HUDEP-2 (cell line): ENCODE measurements around the gene BTBD7.
A peak's percentile ranks its signal among the peaks of the same experiment; 100 is the strongest.
"Not testable (repeated sequence)": the region's sequence is repeated elsewhere in the genome, so short reads cannot be mapped to it uniquely, and the experiment has no call there.

Experiments used
- DNase-seq, 76 experiments: peaks; one replicate each; lab custom pipeline; 2025; ENCODE audit not compliant: unreplicated experiment in 76 of 76; lab: John Stamatoyannopoulos, UW

The BTBD7 gene

DNA sequence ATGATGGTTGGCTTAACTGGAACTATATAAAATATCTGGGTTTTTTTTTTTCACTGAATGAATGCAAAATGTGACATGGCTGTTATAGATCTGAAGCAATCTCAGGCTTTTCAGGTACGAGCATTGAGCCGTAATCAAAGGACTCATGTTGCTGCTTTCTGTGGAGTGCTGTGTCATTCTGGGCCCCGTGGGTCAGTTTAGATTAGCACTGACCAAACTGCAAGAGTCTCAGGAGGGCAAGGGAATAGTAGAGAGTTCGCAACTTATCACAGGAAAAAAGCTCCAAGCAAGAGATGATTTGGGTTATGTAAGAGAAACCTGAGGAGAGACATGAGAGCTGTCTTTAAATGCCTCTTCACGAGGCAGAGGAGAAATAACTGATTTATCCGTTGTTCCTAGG, 66.7 kb downstream of the BTBD7 start:
- DNase-seq: no peak

DNA sequence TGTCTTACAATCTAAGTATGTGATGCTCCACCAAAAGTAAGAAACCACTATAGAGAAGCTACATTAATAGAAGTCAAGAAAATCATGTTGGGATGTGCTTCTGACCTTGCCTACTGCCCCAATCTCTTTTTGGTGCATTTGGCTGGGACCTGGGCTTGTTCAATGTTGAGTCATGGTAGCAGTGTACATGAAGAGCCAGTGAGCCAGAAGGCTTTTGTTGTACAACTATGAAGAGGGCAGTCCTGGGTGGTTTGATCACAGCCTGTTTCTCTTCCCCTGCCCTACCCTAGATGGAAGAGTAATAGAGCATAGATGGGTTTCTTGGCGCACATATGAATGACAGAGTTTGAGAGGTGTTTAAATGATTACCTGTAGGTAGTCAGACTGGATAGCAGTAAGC, 69.4 kb downstream of the BTBD7 start:
- no peak for DNase-seq

DNA sequence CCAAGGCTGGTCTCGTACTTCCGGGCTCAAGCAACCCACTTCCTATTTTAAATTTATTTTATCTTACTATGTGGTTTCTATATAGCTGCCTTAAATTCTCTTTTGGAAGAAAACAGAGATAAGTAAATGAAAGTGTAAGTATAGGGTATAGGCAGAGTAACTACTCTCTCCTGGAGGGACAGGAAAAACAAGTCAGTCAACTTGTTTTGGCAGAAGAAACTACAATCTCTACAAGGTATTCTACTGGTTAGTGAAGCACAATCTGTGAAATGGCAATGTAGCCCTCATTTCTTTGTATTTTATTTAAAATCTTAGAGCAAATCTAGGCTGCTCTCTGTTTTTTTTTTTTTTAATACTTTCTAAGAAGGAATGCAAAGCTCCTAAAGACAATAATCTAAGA, 70.4 kb downstream of the BTBD7 start:
- DNase-seq: no peak

DNA sequence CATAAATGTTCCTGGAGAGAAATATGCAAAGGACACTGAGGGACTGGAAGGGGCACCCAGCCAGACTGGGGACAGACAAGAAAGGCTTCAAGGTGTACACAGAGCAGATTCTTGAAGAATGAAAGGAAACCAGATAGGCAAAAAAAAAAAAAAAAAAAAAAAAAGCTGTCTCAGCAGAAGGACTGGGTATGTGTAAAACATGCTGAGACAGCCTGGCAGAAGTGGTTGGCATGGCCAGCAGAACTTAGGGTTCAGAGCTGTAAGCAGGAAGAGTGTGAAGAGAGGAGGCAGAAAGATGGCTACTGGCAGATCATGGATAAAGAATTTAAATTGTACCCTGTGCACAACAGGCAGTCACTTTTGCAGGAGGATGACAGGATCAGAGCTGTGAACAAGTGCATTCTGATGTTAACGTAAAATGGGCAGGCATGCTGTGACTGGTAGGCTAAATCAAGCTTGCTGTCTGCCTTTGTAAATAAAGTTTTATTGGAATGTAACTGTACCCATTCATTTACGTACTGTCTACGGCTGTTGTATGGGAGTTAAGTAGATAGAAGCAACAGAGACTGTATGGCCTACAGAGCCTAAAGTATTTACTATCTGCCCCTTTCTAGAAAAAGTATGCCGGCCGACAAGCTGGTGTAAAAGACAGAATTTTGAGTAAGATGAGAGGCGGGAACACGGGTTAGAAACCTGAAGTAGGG, 83.6 kb downstream of the BTBD7 start:
- no peak for DNase-seq

DNA sequence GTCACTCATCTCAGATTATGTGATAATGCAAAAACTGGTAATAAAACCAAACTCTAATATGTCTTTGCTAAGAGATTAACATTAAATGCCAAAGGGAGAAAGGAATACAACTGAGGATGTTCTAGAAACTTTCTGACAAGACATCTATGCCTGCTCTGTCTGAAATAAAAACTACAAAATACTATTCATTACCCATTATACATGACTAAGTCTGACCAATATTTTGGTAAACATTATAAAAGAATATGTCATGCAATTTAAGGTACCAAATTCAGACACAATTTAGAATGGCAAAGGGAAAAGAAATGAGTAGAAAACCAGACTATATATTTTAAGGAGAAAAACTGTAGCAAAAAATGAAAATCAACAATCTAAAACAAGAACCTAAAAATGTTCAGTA, 86.3 kb downstream of the BTBD7 start:
- no peak for DNase-seq

DNA sequence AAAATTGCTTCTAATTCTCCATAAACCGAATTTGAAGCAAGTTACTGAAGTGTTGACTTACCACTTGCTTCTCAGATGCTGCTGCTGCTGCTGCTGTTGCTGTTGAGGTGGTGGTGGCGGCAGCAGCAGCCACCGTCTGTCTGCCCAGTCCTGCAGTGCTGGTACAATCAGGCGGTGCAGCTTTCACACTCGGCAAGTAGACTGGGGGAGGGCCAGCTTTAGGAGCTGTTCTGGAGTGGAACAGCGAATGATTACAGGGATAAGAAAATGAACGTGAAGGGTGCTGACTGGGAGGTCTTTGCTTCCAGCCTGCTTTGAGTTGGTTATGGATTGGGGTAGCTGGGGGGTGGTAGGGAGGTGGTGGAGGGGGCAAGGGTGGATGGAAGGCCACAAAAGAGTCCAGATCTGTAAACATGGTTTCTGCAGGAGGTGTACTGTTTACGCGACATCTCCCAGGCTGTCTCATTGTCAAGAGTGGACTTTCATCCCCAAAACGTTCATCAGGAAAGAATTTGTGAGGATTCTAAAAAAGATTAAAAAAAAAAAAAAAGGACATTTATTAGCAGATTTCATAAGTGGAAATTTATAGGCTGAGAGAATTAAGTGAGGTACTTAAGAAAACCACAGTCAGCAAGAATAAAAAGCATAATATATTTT, 86.9 kb downstream of the BTBD7 start:
- no peak for DNase-seq

DNA sequence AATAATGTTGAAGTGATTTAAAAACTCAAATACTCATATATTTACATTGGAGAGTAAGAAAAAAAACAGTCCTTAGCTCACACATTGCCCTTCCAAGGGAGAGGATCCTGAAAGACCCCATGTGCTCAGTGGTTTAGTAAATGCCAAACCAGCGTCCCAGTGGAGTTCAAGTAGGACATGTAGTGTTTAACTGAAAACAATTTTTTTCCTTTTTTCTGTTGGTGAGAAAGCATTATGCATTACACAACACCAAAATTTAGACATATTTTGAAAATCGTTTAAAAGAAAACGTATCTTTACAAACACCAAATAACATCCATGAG, 92.2 kb downstream of the BTBD7 start:
- DNase-seq: no peak

DNA sequence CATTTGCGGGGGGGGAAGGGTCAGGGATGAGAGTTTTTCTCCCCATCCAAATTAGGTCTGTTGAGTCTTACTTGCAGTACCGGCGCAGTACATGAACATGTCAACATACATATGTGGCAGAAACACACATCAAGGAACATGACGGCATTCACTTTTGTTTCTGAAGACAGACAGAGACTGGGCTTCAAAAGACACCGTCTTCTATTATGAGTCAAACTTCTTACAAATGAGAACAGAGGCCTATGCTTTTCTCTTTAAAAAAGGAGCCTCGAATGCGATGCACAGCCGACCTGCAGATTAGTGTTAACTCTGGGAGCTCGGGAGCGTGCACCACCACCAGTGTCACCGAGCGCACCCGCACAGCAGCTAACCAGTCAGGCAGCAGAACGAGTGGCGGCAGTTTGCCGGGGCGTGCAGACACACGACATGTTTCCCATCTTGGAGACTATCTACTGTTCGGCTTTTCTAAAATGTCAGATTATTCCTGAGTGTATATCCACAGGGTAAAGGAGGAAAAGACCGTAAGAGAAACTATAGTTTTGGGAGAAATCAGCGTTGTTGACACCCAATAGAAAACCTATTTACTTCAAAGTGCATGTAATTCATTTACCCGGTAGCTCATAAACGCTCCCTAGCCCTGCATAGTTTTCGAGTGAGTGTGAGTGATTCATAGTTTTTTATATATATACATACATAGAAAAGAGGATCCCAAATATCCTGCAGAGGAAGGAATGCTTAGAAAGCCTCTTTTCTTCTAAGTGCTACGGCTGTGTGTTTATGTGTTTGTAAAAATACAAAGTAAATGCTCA, 92.8 kb downstream of the BTBD7 start:
- no peak for DNase-seq

DNA sequence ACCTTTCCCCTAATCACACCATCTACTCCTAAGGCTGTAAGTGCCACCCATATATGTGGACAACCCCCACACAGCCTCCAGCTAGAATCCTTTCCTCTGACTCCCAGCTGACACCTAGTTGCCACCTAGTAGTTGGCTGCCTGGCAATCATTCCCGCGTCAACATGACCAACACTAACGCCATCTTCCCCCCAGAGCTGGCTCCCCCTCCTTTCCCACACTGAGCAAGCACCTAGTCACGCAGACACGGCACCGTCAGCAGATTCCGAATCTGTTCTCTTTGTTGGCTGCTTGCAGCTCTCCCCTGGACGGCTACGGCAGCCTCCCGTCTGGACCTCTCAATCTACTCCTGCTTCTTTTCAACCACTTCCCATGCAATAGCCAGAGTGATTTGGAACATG, 98.0 kb downstream of the BTBD7 start:
- DNase-seq: no peak

DNA sequence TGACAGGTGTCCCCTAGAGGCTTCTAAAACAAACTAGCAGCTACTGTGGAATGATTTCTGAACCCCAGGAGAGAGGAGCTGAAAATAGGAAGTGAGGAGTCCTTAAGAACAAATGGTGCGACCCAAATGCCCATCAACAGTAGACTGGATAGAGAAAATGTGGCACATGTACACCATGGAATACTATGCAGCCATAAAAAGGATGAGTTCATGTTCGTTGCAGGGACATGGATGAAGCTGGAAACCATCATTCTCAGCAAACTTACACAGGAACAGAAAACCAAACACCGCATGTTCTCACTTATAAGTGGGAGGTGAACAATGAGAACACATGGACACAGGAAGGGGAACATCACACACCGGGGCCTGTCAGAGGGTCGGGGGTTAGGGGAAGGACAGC, 99.8 kb downstream of the BTBD7 start:
- not testable (repeated sequence) for DNase-seq

DNA sequence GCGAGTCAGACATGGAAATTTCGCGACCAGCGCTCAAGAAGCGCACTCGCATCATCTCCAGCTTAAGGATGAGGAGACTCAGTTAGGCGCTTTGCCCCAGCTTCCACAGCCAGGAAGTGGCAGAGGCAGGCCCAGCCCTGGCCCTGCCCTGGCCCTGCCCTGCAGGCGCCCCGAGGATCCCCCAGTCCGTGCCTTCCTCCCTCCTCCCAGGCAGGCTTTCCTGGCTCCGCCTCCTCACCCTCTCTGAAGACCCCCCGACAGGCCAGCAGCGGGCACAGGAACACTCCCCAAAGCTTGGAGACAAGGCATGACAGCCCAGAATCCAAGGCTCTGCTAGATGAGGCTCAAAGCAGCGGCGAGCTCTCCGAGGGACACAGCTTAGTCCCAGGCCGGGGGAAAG, 100.7 kb downstream of the BTBD7 start:
- DNase-seq: no peak

DNA sequence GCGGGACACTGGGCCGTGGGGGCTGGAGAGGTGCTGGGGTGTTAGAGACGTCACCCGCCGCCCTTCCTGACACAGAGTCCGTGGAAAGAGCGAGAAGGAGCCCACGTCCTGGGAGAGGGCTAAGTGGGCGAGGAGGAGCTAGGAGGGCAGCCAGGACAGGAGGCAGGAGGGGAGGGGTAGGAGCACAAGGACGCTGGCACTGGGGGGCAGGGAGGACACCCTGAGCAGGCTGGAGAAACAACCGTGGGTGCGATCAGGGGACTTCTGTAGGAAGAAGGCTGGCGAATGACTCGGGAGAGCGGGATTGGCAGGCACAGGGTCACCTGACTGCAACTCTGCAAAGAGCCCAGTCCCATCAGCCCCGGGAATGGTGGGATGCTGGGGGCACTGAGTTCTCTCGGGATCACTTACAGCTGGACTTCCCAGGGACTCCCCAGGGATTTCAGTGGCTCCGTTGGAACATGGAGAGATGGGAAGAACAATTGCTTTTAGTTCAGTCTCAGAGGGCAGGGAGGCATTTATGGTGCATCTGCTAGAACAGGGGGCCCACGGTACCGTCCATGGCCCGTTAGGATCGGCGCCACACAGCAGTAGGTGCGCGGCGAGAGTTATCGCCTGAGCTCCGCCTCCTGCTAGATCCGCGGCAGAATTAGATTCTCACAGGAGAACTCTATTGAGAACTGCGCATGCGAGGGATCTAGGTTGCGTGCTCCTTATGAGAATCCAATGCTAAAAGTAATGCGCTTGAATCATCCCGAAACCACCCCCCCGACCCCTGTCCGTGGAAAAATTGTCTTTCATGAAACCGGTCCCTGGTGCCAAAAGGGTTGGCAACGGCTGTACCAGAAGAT, 101.5 kb downstream of the BTBD7 start:
- no peak for DNase-seq

DNA sequence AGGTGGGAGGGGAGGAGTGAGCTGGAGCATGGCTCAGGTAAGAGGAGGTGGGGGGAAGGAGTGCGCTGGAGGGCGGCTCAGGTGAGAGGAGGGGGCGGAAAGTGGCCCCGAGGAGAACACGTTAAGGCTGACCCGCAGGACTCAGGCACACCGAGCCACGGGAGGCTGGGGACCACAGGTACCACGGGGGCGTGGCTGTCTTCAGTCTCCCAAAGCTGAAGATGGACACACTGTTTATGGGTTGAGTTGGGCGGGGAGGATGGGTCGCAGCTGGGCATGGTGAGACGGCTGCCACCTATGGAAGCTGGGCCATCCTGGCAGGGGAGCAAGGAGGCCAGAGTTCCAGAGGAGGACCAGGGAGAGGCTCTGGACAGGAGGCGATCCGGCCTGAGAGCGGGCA, 102.3 kb downstream of the BTBD7 start:
- DNase-seq: no peak

DNA sequence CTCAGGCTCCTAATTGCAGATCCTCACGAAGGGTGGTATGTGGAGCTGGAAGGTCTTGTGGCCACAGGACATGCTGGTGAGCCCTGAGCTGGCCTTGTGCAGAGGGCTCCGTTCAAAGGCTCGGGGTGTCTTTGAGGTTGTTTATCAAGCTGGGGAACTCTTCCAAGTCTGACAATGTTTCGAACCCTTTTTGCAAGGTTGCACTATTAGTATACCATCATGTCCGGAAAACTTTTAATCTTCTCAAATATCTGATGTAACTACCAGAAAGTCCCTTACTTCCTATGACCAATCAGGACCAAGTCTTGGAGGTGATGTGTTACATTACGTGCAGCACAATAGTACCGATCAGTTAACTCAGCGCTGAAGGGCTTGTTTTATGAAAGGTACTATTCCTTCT, 104.3 kb downstream of the BTBD7 start:
- DNase-seq: no peak

DNA sequence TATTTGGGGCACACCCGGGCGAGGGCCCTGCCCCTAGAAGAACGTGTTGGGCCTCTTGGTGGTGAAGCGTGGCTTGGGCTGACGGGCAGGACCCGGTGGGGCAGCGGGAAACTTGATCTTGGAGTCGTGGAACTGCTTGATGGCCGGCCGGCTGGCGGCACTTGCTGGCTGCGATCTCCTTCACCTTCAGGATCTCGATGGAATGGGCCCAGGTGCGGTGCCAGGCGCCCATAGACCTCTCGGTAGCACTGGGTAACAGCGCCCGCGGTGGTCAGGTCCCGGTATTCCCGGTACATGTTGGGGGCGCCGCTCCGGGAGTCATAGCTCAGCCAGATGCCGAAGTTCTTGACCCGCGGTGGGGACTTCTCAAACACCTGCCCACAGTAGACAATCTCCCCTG, 109.3 kb downstream of the BTBD7 start:
- DNase-seq: no peak

DNA sequence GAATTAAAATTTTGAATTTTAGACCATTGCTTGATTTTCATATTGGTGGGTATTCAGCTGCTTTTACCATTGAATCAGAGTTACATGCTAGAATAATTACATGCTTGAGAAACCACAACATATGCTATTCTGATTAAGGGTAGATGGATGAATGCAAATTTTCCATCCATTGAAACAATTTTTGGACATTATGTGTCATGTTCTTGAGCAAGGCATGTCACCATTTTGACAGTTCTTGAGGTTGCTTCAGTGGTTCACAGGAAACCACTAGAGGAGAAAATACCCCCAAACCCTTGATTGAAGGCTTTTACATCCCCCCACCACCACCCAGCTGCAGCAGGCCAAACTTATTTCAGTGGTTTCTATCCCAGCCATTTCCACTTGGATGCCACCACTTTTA, 112.3 kb downstream of the BTBD7 start:
- DNase-seq: no peak

DNA sequence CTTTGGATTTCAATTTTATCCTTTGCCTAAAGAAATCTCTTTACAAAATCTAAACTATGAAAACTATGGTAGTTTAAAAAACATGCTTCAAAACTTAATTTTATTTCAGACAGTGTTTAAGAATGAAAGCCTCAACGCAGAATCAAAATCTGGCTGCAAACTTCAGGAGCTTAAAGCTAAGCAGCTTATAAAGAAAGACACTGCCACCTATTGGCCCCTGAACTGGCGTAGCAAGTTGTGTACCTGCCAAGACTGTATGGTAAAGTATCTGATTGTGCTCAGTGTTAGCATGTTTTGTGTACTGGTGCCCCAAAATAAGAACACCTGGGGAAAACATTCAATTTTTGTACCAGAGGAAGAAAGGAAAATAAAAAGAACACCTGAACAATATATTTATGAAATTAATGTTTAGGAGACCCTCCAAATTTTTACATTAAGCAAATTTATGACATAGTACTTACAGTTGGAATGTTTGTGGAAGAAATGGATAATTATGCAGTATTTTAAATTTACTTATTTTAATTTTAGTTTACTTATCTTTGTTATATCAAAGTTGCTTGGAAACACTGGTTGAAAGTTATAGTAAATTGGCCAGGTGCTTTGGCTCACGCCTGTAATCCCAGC, 113.6 kb downstream of the BTBD7 start:
- DNase-seq: peak in 48 of 76 experiments; percentile 5 to 60 (median 28)

DNA sequence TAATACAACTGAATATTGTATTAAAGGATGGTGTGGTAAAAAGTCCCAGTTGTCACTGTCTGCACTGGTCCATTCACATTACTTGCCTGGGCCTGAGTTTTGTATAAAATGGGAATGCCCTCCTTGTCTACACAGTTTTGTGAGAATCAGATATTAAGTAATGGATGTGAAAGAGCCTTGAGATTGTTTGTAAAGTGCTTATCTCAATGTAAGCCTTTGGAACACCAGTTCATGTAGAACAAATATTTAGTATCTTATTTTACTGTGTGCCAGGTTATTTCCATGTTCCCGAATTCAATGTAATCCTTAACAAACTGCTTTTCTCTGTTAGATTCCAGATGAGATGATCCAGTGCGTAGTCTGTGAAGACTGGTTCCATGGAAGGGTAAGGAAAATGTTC, 118.2 kb downstream of the BTBD7 start:
- no peak for DNase-seq

DNA sequence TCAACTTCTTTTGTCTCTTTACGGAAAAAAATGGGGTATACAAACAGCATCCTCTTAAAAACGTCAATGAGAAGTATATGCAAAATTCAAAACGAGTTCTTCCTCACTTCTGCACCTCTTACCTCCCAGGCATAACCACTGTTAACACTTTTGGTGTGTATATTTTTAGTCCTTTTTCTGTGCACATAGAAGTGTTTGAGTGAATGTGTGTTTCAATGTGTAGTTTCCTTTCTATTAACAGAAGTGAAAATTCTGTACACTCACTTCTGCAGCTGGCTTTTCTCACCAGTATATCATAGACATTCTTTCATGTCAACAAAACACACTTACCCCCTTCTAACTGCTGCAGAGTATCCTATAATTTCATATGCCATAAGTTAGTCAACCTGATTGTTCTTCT, 120.4 kb downstream of the BTBD7 start:
- DNase-seq: no peak

DNA sequence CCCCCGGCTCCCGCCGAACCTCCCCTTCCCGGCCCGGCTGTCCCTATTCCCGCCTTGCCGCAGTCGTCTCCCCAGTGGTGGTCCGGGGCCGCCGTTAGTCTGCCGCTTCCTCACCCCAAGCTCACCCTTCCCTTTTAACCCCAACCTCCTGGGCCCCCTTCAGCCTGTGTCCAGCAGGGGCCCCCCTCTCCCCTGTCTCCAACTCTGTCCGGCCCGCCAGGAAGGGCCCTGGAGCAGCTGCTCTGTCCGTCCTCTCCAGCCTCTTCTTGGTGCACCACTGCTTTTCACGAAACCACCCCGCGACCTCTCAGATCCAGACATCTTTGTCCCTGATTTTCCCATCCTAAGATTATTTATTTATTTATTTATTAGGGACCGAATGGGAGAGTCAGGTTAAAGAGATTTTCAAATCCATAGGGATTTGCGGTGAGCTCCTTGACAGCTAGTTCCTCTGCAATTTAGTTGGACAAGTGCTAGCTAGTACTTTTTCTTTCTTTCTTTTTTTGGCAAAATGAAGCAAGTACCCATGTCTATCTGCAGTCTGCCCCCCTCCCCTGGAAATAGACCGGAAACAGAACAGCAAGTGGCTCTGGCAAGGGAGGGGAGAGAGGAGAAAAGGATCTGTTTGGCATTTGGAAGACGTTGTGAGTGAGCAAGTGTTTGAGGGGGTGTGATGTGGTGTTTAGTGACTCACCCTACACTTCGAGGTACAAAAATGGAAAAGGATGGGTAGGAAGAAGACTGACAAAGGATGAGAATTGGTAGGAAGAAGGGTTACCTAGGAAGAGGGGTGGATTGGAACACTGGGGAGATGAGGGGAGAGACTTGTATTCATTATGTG, 125.1 kb downstream of the BTBD7 start:
- peak in 24 of 76 experiments; percentile 5 to 62 (median 27) for DNase-seq
